Smooth muscle cell (in vitro differentiated cells): Measurements from ENCODE around the gene RANBP9. TPM values are rescaled to one million over a fixed set of nuclear protein-coding genes. Genes with fewer than 3 reads are reported as not detected.

Experiments used
- DNase-seq: peaks from one replicate; lab custom pipeline; 2025; ENCODE audit not compliant: unreplicated experiment; lab: John Stamatoyannopoulos, UW
- H2AFZ ChIP-seq: fragments of 200-600 bp; sonication (generic); 2 replicates; pipeline ENCODE4 v1.6.0; 2016; ENCODE audit warnings: antibody characterized with exemption, low read depth, mild to moderate bottlenecking
- H3F3A ChIP-seq: fragments of 200-600 bp; sonication (generic); 2 replicates; pipeline ENCODE4 v1.6.0; 2017; ENCODE audit warnings: antibody characterized with exemption, low read depth
- H3K27ac ChIP-seq: fragments of 200-600 bp; sonication (generic); 2 replicates; pipeline ENCODE4 v1.5.1; 2016; ENCODE audit warnings: low read depth, mild to moderate bottlenecking
- H3K27me3 ChIP-seq: fragments of 200-600 bp; sonication (generic); 2 replicates; pipeline ENCODE4 v1.6.1; 2016; ENCODE audit warnings: low read depth, mild to moderate bottlenecking
- H3K36me3 ChIP-seq: fragments of 200-600 bp; sonication (generic); 2 replicates; pipeline ENCODE4 v1.5.1; 2016; ENCODE audit warnings: low read depth
- H3K4me1 ChIP-seq: fragments of 200-600 bp; sonication (generic); 2 replicates; pipeline ENCODE4 v1.5.1; 2016; ENCODE audit warnings: low read depth
- H3K4me2 ChIP-seq: fragments of 200-600 bp; sonication (generic); 2 replicates; pipeline ENCODE4 v1.6.0; 2016; ENCODE audit warnings: mild to moderate bottlenecking
- H3K4me3 ChIP-seq: fragments of 200-600 bp; sonication (generic); 2 replicates; pipeline ENCODE4 v1.5.1; 2016; ENCODE audit warnings: mild to moderate bottlenecking
- H3K79me2 ChIP-seq: fragments of 200-600 bp; sonication (generic); 2 replicates; pipeline ENCODE4 v1.6.0; 2016; ENCODE audit warnings: low read depth, mild to moderate bottlenecking
- H3K9ac ChIP-seq: fragments of 200-600 bp; sonication (generic); 2 replicates; pipeline ENCODE4 v1.6.0; 2016; ENCODE audit warnings: low read depth
- H3K9me3 ChIP-seq: fragments of 200-600 bp; sonication (generic); replicated peaks from 2 replicates; pipeline ENCODE4 v1.5.1; 2016; ENCODE audit warnings: low read depth
- H4K20me1 ChIP-seq: fragments of 200-600 bp; sonication (generic); 2 replicates; pipeline ENCODE4 v1.6.0; 2016; ENCODE audit warnings: low read depth
- CTCF ChIP-seq: fragments of 200-600 bp; sonication (generic); IDR thresholded peaks from 2 replicates; pipeline ENCODE4 v1.5.1; 2017; ENCODE audit warnings: borderline replicate concordance, mild to moderate bottlenecking, antibody characterized with exemption; ENCODE audit not compliant: insufficient read depth, poor library complexity, severe bottlenecking
- WGBS: methylation state at CpG from one replicate; pipeline ENCODE4 v1.1.7; 2016; ENCODE audit warnings: low lambda C conversion rate; 5-methylcytosine and 5-hydroxymethylcytosine counted together
- polyA plus RNA-seq: library from polyadenylated mRNA; unstranded; fragments of >200 nt; fragmentation: Nextera tagmentation; extraction: Ambion mirVana; gene quantifications from 2 replicates; pipeline ENCODE4 v1.2.1, GENCODE V29; 2016
- total RNA-seq: library from RNA; depleted of rRNA; stranded (reverse); fragments of >200 nt; gene quantifications from 2 replicates; pipeline ENCODE4 v1.2.3, GENCODE V29; 2014

Gene RANBP9
- total and polyA plus RNA-seq, 2 experiments from 2014 or later, result 26.9 to 40.9 TPM

- Histone ChIP-seq H3K4me2 (peak overlapping the region; percentile 90), H4K20me1 (peaks cover 20% of the 10 kb centered on the region), H3K9ac (peak overlapping the region; percentile 83), H3K4me1 (peaks cover 12% of the 10 kb centered on the region), H3K79me2 (peaks cover 23% of the 10 kb centered on the region), H3K27ac (peak overlapping the region; percentile 85), H3K36me3 (peaks cover 8% of the 10 kb centered on the region), H2AFZ (peak overlapping the region; percentile 84), H3F3A (peaks cover 3% of the 10 kb centered on the region), H3K9me3 (no peaks in the 10 kb centered on the region), H3K27me3 (no peaks in the 10 kb centered on the region), H3K4me3 (peak overlapping the region; percentile 83)
- 7% methylated on average over 38 of the region's 38 CpGs for whole genome bisulfite sequencing
- no peak for DNase-seq
- no peak for TF ChIP-seq CTCF
These were observed 97.3 kb downstream of the RANBP9 start for GRCh38 chr6:13614126-13614925.

- no peak overlapping the region for H3K9ac ChIP-seq
- H3K79me2 ChIP-seq, result peaks cover 23% of the 10 kb centered on the region
- H4K20me1 ChIP-seq, result peaks cover 20% of the 10 kb centered on the region
- no peak overlapping the region for H3K4me3 ChIP-seq
- peaks cover 12% of the 10 kb centered on the region for H3K4me1 ChIP-seq
- no peaks in the 10 kb centered on the region for H3K27me3 ChIP-seq
- H3K9me3 ChIP-seq, result no peaks in the 10 kb centered on the region
- no peak overlapping the region for H3K27ac ChIP-seq
- DNase-seq, result no peak
- TF ChIP-seq CTCF, result no peak
- no peak overlapping the region for H2AFZ ChIP-seq
- peaks cover 5% of the 10 kb centered on the region for H3K36me3 ChIP-seq
- H3F3A ChIP-seq, result peaks cover 3% of the 10 kb centered on the region
- H3K4me2 ChIP-seq, result no peak overlapping the region
- 81% methylated on average over 3 of the region's 3 CpGs for WGBS
These were observed 98.5 kb downstream of the RANBP9 start for GRCh38 chr6:13613029-13613594.

- Histone ChIP-seq H3K27ac (no peak overlapping the region), H3F3A (peaks cover 3% of the 10 kb centered on the region), H2AFZ (no peak overlapping the region), H3K9ac (no peak overlapping the region), H3K27me3 (no peaks in the 10 kb centered on the region), H4K20me1 (peaks cover 8% of the 10 kb centered on the region), H3K4me3 (no peak overlapping the region), H3K79me2 (peaks cover 13% of the 10 kb centered on the region), H3K9me3 (no peaks in the 10 kb centered on the region), H3K36me3 (no peaks in the 10 kb centered on the region), H3K4me2 (no peak overlapping the region), H3K4me1 (peaks cover 12% of the 10 kb centered on the region)
- WGBS, result 83% methylated on average over 4 of the region's 4 CpGs
- DNase-seq, result no peak
- TF ChIP-seq CTCF, result no peak
These were observed 99.9 kb downstream of the RANBP9 start for GRCh38 chr6:13611715-13612114.
